Measurements from ENCODE around the gene LGALS3BP. TPM values are rescaled to one million over a fixed set of nuclear protein-coding genes. Genes with fewer than 3 reads are reported as not detected.

Gene LGALS3BP
- total and polyA plus RNA-seq, 2 of the 13 experiments (the other 11 are each of a cell fraction or from before 2014, with no cell fraction given) = 137 to 332 TPM

DNA sequence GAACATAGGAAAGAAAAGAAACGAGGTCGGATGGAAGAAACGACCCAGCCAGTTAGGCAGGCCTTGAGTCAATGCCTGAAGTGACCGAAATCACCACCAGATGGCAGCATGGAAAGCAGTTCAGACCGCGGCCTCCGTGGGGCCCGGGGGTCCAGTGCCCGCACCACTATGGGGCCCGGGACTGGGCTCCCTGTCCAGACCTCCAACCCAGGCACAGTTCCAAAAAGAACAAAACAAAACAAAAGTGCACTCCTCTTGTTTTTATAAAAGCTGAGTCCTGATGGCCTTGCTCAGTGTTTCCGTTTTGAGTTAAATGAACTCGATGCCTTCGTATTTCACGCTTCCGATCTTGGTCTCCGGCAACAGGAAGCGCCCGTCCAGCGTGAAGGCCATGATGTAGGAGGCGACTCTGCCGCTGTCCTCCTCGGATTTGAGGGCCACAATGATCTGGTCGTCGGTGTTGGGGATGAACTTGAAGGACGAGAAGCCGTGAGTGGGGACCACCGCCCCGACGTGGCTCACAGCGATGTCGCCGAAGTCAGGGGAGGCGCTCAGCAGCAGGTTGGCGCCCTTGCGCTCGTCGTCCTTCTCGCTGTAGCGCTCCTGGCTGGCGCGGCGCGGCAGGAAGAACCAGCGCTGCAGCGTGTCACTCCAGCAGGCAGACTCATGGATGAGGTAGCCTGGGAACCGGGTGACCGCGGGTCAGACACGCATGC is 13.7 kb upstream of the LGALS3BP start (continued):
- TF ChIP-seq E2F2 (CRISPR knock-in tag; IDR thresholded peaks at IDR 0.05; ENCODE audit: borderline replicate concordance) = no peak
- no peak for TF ChIP-seq TRIM24 (CRISPR knock-in tag; IDR thresholded peaks at IDR 0.05)
- no peak for TF ChIP-seq TEAD2 (CRISPR knock-in tag; IDR thresholded peaks at IDR 0.05)
- TF ChIP-seq ZKSCAN1 (IDR thresholded peaks at IDR 0.05; ENCODE audit: low read length) = no peak
- TF ChIP-seq ZNF720 (CRISPR knock-in tag; IDR thresholded peaks at IDR 0.05) = no peak
- TF ChIP-seq ZBTB2 (CRISPR knock-in tag; IDR thresholded peaks at IDR 0.05; ENCODE audit: low read depth) = no peak
- no peak for TF ChIP-seq ZMYM4 (CRISPR knock-in tag; IDR thresholded peaks at IDR 0.05)
- TF ChIP-seq ZC3H4 (CRISPR knock-in tag; IDR thresholded peaks at IDR 0.05; ENCODE audit: borderline replicate concordance) = no peak
- TF ChIP-seq MTF2 (CRISPR knock-in tag; IDR thresholded peaks at IDR 0.05; ENCODE audit: borderline replicate concordance) = no peak
- TF ChIP-seq PAX8 (CRISPR knock-in tag; IDR thresholded peaks at IDR 0.05; ENCODE audit: borderline replicate concordance) = no peak
- TF ChIP-seq ARID2 (CRISPR knock-in tag; IDR thresholded peaks at IDR 0.05; ENCODE audit: borderline replicate concordance) = no peak
- no peak for TF ChIP-seq DR1 (CRISPR knock-in tag; IDR thresholded peaks at IDR 0.05)
- no peak for TF ChIP-seq ERF (CRISPR knock-in tag; IDR thresholded peaks at IDR 0.05)
- TF ChIP-seq ZBTB26 (CRISPR knock-in tag; IDR thresholded peaks at IDR 0.05; ENCODE audit: borderline replicate concordance) = no peak
- TF ChIP-seq NFRKB (IDR thresholded peaks at IDR 0.05) = no peak
- TF ChIP-seq ZNF101 (CRISPR knock-in tag; IDR thresholded peaks at IDR 0.05; ENCODE audit: borderline replicate concordance, low read depth) = no peak
- no peak for TF ChIP-seq ZNF605 (CRISPR knock-in tag; IDR thresholded peaks at IDR 0.05)
- TF ChIP-seq, protein P1, sequence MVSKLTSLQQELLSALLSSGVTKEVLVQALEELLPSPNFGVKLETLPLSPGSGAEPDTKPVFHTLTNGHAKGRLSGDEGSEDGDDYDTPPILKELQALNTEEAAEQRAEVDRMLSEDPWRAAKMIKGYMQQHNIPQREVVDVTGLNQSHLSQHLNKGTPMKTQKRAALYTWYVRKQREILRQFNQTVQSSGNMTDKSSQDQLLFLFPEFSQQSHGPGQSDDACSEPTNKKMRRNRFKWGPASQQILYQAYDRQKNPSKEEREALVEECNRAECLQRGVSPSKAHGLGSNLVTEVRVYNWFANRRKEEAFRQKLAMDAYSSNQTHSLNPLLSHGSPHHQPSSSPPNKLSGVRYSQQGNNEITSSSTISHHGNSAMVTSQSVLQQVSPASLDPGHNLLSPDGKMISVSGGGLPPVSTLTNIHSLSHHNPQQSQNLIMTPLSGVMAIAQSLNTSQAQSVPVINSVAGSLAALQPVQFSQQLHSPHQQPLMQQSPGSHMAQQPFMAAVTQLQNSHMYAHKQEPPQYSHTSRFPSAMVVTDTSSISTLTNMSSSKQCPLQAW (CRISPR knock-in tag; IDR thresholded peaks at IDR 0.05) = no peak
- TF ChIP-seq ZFP36 (IDR thresholded peaks at IDR 0.05; ENCODE audit: borderline replicate concordance, low read depth, low read length, partially characterized antibody) = no peak
- no peak for TF ChIP-seq SMAD3 (CRISPR knock-in tag; IDR thresholded peaks at IDR 0.05)
- no peak for TF ChIP-seq GZF1 (CRISPR knock-in tag; IDR thresholded peaks at IDR 0.05)
- no peak for TF ChIP-seq ETV5 (CRISPR knock-in tag; IDR thresholded peaks at IDR 0.05; ENCODE audit: borderline replicate concordance)
- no peak for TF ChIP-seq ZNF792 (CRISPR knock-in tag; IDR thresholded peaks at IDR 0.05)
- no peak for TF ChIP-seq HMG20B (CRISPR knock-in tag; conservative IDR thresholded peaks at IDR 0.05)

Measured in HepG2 (cell line).